ENCODE data around the gene SPRY4. TPM values are rescaled to one million over a fixed set of nuclear protein-coding genes. Genes with fewer than 3 reads are reported as not detected.

SPRY4 gene
- total RNA-seq, 1 experiment from 2014 or later = 41.9 TPM

- no peaks in the 10 kb centered on the region for H3K36me3 Mint-ChIP-seq (ENCODE audit: insufficient read depth, unreplicated experiment)
- ChIA-PET CTCF (interaction anchor here (0.5 to 6.7 kb wide), 21 partner anchors 10 to 1738 kb away, joined by 3 to 49 read pairs (median 3); partner anchors contain the start of gene GNPDA1), POLR2A (interaction anchor here (0.6 to 9.2 kb wide), 15 partner anchors 11 to 353 kb away, joined by 3 to 150 read pairs (median 5); no protein-coding TSS in a partner anchor)
- no peaks in the 10 kb centered on the region for H3K9me3 Mint-ChIP-seq (ENCODE audit: unreplicated experiment)
- no TSS peak for BruUV-seq (replicated peaks)
- TF ChIP-seq, protein P1, sequence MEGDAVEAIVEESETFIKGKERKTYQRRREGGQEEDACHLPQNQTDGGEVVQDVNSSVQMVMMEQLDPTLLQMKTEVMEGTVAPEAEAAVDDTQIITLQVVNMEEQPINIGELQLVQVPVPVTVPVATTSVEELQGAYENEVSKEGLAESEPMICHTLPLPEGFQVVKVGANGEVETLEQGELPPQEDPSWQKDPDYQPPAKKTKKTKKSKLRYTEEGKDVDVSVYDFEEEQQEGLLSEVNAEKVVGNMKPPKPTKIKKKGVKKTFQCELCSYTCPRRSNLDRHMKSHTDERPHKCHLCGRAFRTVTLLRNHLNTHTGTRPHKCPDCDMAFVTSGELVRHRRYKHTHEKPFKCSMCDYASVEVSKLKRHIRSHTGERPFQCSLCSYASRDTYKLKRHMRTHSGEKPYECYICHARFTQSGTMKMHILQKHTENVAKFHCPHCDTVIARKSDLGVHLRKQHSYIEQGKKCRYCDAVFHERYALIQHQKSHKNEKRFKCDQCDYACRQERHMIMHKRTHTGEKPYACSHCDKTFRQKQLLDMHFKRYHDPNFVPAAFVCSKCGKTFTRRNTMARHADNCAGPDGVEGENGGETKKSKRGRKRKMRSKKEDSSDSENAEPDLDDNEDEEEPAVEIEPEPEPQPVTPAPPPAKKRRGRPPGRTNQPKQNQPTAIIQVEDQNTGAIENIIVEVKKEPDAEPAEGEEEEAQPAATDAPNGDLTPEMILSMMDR (IDR thresholded peaks at IDR 0.05; ENCODE audit: unreplicated experiment) = no peak
- peak overlapping the region; percentile 77 for H3K27ac Mint-ChIP-seq (ENCODE audit: low read depth, unreplicated experiment)
- DNase-seq (ENCODE audit: unreplicated experiment) = peak; percentile 70
- intact Hi-C loops (cut with micrococcal nuclease) = loop anchor here (1.0 to 5.0 kb wide), 2 partner anchors 156 to 225 kb away; no protein-coding TSS in a partner anchor
- H3K4me3 Mint-ChIP-seq (ENCODE audit: unreplicated experiment) = peak overlapping the region; percentile 76
- no peaks in the 10 kb centered on the region for H3K27me3 Mint-ChIP-seq (ENCODE audit: insufficient read depth, unreplicated experiment)
- peaks cover 62% of the 10 kb centered on the region for H3K4me1 Mint-ChIP-seq (ENCODE audit: insufficient read depth, unreplicated experiment)
These were observed 1.9 kb downstream of the SPRY4 start for GRCh38 chr5:142322747-142323479.

- TF ChIP-seq, protein P1 (IDR thresholded peaks at IDR 0.05; ENCODE audit: unreplicated experiment) = no peak
- H3K4me1 Mint-ChIP-seq (ENCODE audit: insufficient read depth, unreplicated experiment) = peaks cover 62% of the 10 kb centered on the region
- intact Hi-C loops (cut with micrococcal nuclease) = loop anchor here (5.0 kb wide), 1 partner anchor 155 kb away; no protein-coding TSS in a partner anchor
- no TSS peak for BruUV-seq (replicated peaks)
- H3K36me3 Mint-ChIP-seq (ENCODE audit: insufficient read depth, unreplicated experiment) = no peaks in the 10 kb centered on the region
- POLR2A ChIA-PET = interaction anchor here (0.5 to 9.2 kb wide), 6 partner anchors 10 to 353 kb away, joined by 3 to 150 read pairs (median 6); no protein-coding TSS in a partner anchor
- H3K4me3 Mint-ChIP-seq (ENCODE audit: unreplicated experiment) = peak overlapping the region; percentile 76
- H3K27ac Mint-ChIP-seq (ENCODE audit: low read depth, unreplicated experiment) = peak overlapping the region; percentile 46
- CTCF ChIA-PET = interaction anchor here (0.6 to 6.7 kb wide), 8 partner anchors 11 to 1625 kb away, joined by 3 to 49 read pairs (median 4); no protein-coding TSS in a partner anchor
- no peaks in the 10 kb centered on the region for H3K9me3 Mint-ChIP-seq (ENCODE audit: unreplicated experiment)
- H3K27me3 Mint-ChIP-seq (ENCODE audit: insufficient read depth, unreplicated experiment) = no peaks in the 10 kb centered on the region
- no peak for DNase-seq (ENCODE audit: unreplicated experiment)
These were observed 2.4 kb downstream of the SPRY4 start for GRCh38 chr5:142322403-142322746.

DNA sequence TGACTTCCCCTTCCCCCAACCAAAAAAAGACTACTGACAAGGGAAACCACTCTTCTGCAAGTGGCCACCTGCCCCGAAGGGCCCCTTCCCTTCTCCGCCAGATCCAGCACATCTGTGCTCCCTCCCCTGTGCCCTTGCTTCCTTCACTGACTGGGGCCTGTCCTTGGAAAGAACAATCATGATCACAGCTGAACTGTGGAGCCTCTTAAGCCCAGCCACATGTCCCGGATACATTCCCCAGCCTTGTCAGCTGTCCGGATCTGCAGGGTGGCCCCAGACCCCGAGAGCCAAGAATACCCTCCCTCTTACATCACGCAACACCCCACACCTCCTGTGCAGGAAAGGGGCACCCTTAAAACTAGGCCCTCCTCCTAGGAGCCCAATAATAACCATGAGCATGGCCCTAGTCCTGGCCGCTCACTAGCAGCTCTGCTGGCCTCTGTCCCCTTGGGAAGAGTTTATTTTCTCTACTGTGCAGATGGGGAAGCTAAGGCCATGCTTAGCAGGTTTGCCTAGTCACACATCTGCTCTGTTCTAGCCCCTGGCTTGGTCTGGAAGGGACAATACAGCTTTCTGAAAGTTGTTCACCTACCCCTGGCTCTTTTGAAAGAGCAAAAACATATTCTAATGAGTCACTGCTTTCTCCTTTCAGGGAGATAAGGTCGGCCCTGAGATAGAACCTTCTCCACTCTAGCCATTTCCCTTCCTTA lies 3.8 kb downstream of the SPRY4 start:
- H3K36me3 Mint-ChIP-seq (ENCODE audit: insufficient read depth, unreplicated experiment) = peaks cover 6% of the 10 kb centered on the region
- intact Hi-C loops (cut with micrococcal nuclease) = loop anchor here (5.0 kb wide), 1 partner anchor 154 kb away; no protein-coding TSS in a partner anchor
- peaks cover 58% of the 10 kb centered on the region for H3K4me1 Mint-ChIP-seq (ENCODE audit: insufficient read depth, unreplicated experiment)
- peak overlapping the region; percentile 82 for H3K27ac Mint-ChIP-seq (ENCODE audit: low read depth, unreplicated experiment)
- H3K9me3 Mint-ChIP-seq (ENCODE audit: unreplicated experiment) = no peaks in the 10 kb centered on the region
- ChIA-PET CTCF (interaction anchor here (0.6 to 6.7 kb wide), 8 partner anchors 10 to 619 kb away, joined by 3 to 49 read pairs (median 4); no protein-coding TSS in a partner anchor), POLR2A (interaction anchor here (0.6 to 9.2 kb wide), 7 partner anchors 9 to 359 kb away, joined by 4 to 150 read pairs (median 5); no protein-coding TSS in a partner anchor)
- H3K27me3 Mint-ChIP-seq (ENCODE audit: insufficient read depth, unreplicated experiment) = no peaks in the 10 kb centered on the region
- H3K4me3 Mint-ChIP-seq (ENCODE audit: unreplicated experiment) = peak overlapping the region; percentile 39
- TF ChIP-seq, protein P1 (IDR thresholded peaks at IDR 0.05; ENCODE audit: unreplicated experiment) = no peak
- peak; percentile 36 for DNase-seq (ENCODE audit: unreplicated experiment)
- BruUV-seq (replicated peaks) = no TSS peak

DNA sequence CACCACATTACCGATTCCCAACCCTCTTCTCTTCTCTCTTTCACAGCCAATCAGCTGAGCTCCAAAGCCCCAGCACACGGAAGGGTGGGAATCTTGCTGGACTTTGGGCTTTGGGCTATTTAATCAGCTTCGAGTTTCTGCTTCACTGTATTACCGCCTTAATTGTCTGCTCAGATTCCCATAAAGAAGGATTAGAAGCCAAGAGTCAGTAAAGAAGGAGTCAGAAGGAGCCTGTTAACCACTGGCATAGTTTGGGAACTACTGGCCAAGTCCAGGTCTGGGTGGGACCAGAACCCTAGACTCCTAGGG lies 4.4 kb downstream of the SPRY4 start:
- POLR2A ChIA-PET = interaction anchor here (0.6 to 9.2 kb wide), 8 partner anchors 8 to 360 kb away, joined by 3 to 150 read pairs (median 5); no protein-coding TSS in a partner anchor
- Mint-ChIP-seq H3K4me3 (ENCODE audit: unreplicated experiment) (peak overlapping the region; percentile 39), H3K36me3 (ENCODE audit: insufficient read depth, unreplicated experiment) (peaks cover 6% of the 10 kb centered on the region)

More for the DNA sequence above, 4.4 kb downstream of the SPRY4 start:
- CTCF ChIA-PET = interaction anchor here (0.6 to 6.7 kb wide), 6 partner anchors 169 to 796 kb away, joined by 3 to 49 read pairs (median 4); no protein-coding TSS in a partner anchor
- no TSS peak for BruUV-seq (replicated peaks)
- intact Hi-C loops (cut with micrococcal nuclease) = loop anchor here (5.0 kb wide), 1 partner anchor 153 kb away; no protein-coding TSS in a partner anchor
- H3K4me1 Mint-ChIP-seq (ENCODE audit: insufficient read depth, unreplicated experiment) = peaks cover 58% of the 10 kb centered on the region
- H3K9me3 Mint-ChIP-seq (ENCODE audit: unreplicated experiment) = no peaks in the 10 kb centered on the region
- H3K27me3 Mint-ChIP-seq (ENCODE audit: insufficient read depth, unreplicated experiment) = no peaks in the 10 kb centered on the region
- peak overlapping the region; percentile 82 for H3K27ac Mint-ChIP-seq (ENCODE audit: low read depth, unreplicated experiment)
- peak; percentile 20 for DNase-seq (ENCODE audit: unreplicated experiment)
- TF ChIP-seq, protein P1 (IDR thresholded peaks at IDR 0.05; ENCODE audit: unreplicated experiment) = no peak
